WTC11 (cell line): ENCODE results near the gene FLRT1.

Source experiments
- ATF1 ChIP-seq: sonication (generic); formaldehyde crosslinking; IDR thresholded peaks from 2 replicates; pipeline ENCODE4 v1.8.1; 2023; ENCODE audit warnings: mild to moderate bottlenecking, moderate library complexity, missing genetic modification reagents
- CTCF ChIP-seq: fragments of 200-600 bp; IDR thresholded peaks from 2 replicates; pipeline ENCODE4 v1.8.0; 2022; ENCODE audit warnings: antibody characterized with exemption
- ETV6 ChIP-seq: sonication (generic); formaldehyde crosslinking; IDR thresholded peaks from 2 replicates; pipeline ENCODE4 v1.8.1; 2022; ENCODE audit warnings: mild to moderate bottlenecking, missing genetic modification reagents
- FOXJ3 ChIP-seq: sonication (generic); formaldehyde crosslinking; IDR thresholded peaks from 2 replicates; pipeline ENCODE4 v1.9.0; 2021; ENCODE audit warnings: missing genetic modification reagents, mild to moderate bottlenecking, borderline replicate concordance
- GTF2I ChIP-seq: fragments of 250-450 bp; sonication (Bioruptor Pico); conservative IDR thresholded peaks from 2 replicates; pipeline ENCODE4 v1.4.0; 2021; ENCODE audit warnings: mild to moderate bottlenecking
- KAT7 ChIP-seq: sonication (generic); formaldehyde crosslinking; IDR thresholded peaks from 2 replicates; pipeline ENCODE4 v1.8.1; 2023; ENCODE audit warnings: missing genetic modification reagents, mild to moderate bottlenecking, borderline replicate concordance
- MAX ChIP-seq: sonication (generic); formaldehyde crosslinking; IDR thresholded peaks from 2 replicates; pipeline ENCODE4 v1.8.0; 2022; ENCODE audit warnings: mild to moderate bottlenecking, missing genetic modification reagents
- SMAD3 ChIP-seq: sonication (generic); formaldehyde crosslinking; IDR thresholded peaks from 2 replicates; pipeline ENCODE4 v1.8.0; 2022; ENCODE audit warnings: missing genetic modification reagents, mild to moderate bottlenecking, borderline replicate concordance
- SP1 ChIP-seq: sonication (generic); formaldehyde crosslinking; conservative IDR thresholded peaks from 2 replicates; pipeline ENCODE4 v1.8.1; 2022; ENCODE audit warnings: missing genetic modification reagents
- USF2 ChIP-seq: sonication (generic); formaldehyde crosslinking; IDR thresholded peaks from 2 replicates; pipeline ENCODE4 v1.8.1; 2023; ENCODE audit warnings: mild to moderate bottlenecking, missing genetic modification reagents, moderate library complexity
- ZNF281 ChIP-seq: sonication (generic); formaldehyde crosslinking; IDR thresholded peaks from 2 replicates; pipeline ENCODE4 v1.8.0; 2023; ENCODE audit warnings: mild to moderate bottlenecking, missing genetic modification reagents

- TF ChIP-seq GTF2I (no peak), SMAD3 (CRISPR knock-in tag) (no peak), KAT7 (CRISPR knock-in tag) (no peak), CTCF (no peak), ZNF281 (CRISPR knock-in tag) (no peak), SP1 (CRISPR knock-in tag) (no peak), ETV6 (no peak), FOXJ3 (no peak), USF2 (CRISPR knock-in tag) (no peak), MAX (CRISPR knock-in tag) (no peak), ATF1 (CRISPR knock-in tag) (no peak)
Observed at GRCh38 chr11:64008283-64008913, 27.3 kb upstream of the FLRT1 start.
